Panc1 (cell line): Measurements from ENCODE around the gene FAM50B. TPM values are rescaled to one million over a fixed set of nuclear protein-coding genes. Genes with fewer than 3 reads are reported as not detected.
A peak's percentile ranks its signal among the peaks of the same experiment; 100 is the strongest.

Source experiments
- ATAC-seq: fragments of 200-7000 bp; cut with Tn5 transposase; 2 replicates; pipeline ENCODE4 v1.9.1; 2020; ENCODE audit warnings: mild to moderate bottlenecking, moderate library complexity
- BruUV-seq: library from RNA; stranded (reverse); fragments of 400-500 nt; replicated peaks from 2 replicates; lab custom pipeline; 2021; lab: Mats Ljungman, UMichigan
- CTCF ChIA-PET: fragments of 300-600 bp; sonication (Branson Sonifier 250); formaldehyde crosslinking; loops from one replicate; lab custom pipeline; 2022; ENCODE audit warnings: antibody characterized with exemption; lab: Charles Lee
- POLR2A ChIA-PET: fragments of 300-600 bp; sonication (Branson Sonifier 250); formaldehyde crosslinking; loops from one replicate; lab custom pipeline; 2022; ENCODE audit warnings: antibody characterized with exemption; lab: Charles Lee
- DNase-seq: peaks from one replicate; pipeline ENCODE4 v3.0.0-alpha.2; 2010; ENCODE audit warnings: low read depth, low spot score
- H3K27ac ChIP-seq: 2 replicates; pipeline ENCODE4 v1.5.1; 2011; ENCODE audit warnings: mild to moderate bottlenecking, low read length, inconsistent platforms
- H3K27me3 ChIP-seq: fragments of 200-500 bp; sonication (Bioruptor generic); 2 replicates; pipeline ENCODE4 v1.6.0; 2014; ENCODE audit warnings: low read length, inconsistent platforms; ENCODE audit not compliant: control insufficient read depth, insufficient read depth
- H3K36me3 ChIP-seq: fragments of 200-500 bp; sonication (Bioruptor generic); 2 replicates; pipeline ENCODE4 v1.5.1; 2014; ENCODE audit warnings: inconsistent platforms, mild to moderate bottlenecking, low read length, moderate library complexity; ENCODE audit not compliant: control insufficient read depth, insufficient read depth
- H3K4me1 ChIP-seq: 2 replicates; pipeline ENCODE4 v1.5.1; 2011; ENCODE audit warnings: inconsistent platforms, mild to moderate bottlenecking, low read length, moderate library complexity; ENCODE audit not compliant: control insufficient read depth, insufficient read depth
- H3K4me3 ChIP-seq, 2 experiments: 2 replicates each; pipeline ENCODE4 v1.5.1; 2011 to 2012; ENCODE audit warnings: low read depth in 2 of 2, low read length in 2 of 2, mild to moderate bottlenecking in 2 of 2, inconsistent platforms in 1 of 2, moderate library complexity in 1 of 2
- H3K9me3 ChIP-seq: fragments of 200-500 bp; sonication (Bioruptor generic); 2 replicates; pipeline ENCODE4 v1.5.1; 2014; ENCODE audit warnings: low read depth, mild to moderate bottlenecking, inconsistent platforms, low read length, moderate library complexity; ENCODE audit not compliant: control insufficient read depth, insufficient read depth
- POLR2AphosphoS5 ChIP-seq: IDR thresholded peaks from 2 replicates; pipeline ENCODE4 v1.6.1; 2012; ENCODE audit warnings: mild to moderate bottlenecking, low read depth, low read length, moderate library complexity
- SIN3A ChIP-seq: IDR thresholded peaks from 2 replicates; pipeline ENCODE4 v1.6.1; 2012; ENCODE audit warnings: low read depth, mild to moderate bottlenecking, low read length, moderate library complexity, borderline replicate concordance; ENCODE audit not compliant: insufficient read depth
- TCF7L2 ChIP-seq: IDR thresholded peaks from 2 replicates; pipeline ENCODE4 v1.6.1; 2011; ENCODE audit warnings: mild to moderate bottlenecking, low read depth, low read length, inconsistent platforms
- in situ Hi-C: cut with HindIII; loops from 2 replicates; pipeline ENCODE4 v1.10.0; 2016; ENCODE audit warnings: low sequenced_read_pairs, low pct_unique_long_range_greater_than_20kb
- intact Hi-C: fragments of 100-400 bp; cut with micrococcal nuclease; formaldehyde crosslinking; loops from one replicate; pipeline ENCODE4 v1.10.0; 2022; ENCODE audit not compliant: unreplicated experiment
- total RNA-seq: library from RNA; stranded (reverse); gene quantifications from one replicate; pipeline ENCODE4 v1.2.1, GENCODE V29; 2021; ENCODE audit not compliant: unreplicated experiment
- TF ChIP-seq, protein P1 (sequence below), 2 experiments: IDR thresholded peaks; 2 replicates each; pipeline ENCODE4 v1.6.1; 2011 to 2012; ENCODE audit warnings: low read depth in 2 of 2, control low read depth in 1 of 2, low read length in 1 of 2, mild to moderate bottlenecking in 1 of 2, moderate library complexity in 1 of 2; ENCODE audit not compliant: insufficient read depth in 1 of 2
- TF ChIP-seq, protein P2 (sequence below): fragments of 450-650 bp; IDR thresholded peaks from 2 replicates; pipeline ENCODE4 v1.5.1; 2017; ENCODE audit warnings: mild to moderate bottlenecking

FAM50B gene
- total RNA-seq, 1 experiment from 2014 or later, result not detected

GRCh38 chr6:3844097-3844463 lies 5.1 kb upstream of the FAM50B start:
- in situ Hi-C loops (no loop called here), intact Hi-C loops (no loop called here)

DNA sequence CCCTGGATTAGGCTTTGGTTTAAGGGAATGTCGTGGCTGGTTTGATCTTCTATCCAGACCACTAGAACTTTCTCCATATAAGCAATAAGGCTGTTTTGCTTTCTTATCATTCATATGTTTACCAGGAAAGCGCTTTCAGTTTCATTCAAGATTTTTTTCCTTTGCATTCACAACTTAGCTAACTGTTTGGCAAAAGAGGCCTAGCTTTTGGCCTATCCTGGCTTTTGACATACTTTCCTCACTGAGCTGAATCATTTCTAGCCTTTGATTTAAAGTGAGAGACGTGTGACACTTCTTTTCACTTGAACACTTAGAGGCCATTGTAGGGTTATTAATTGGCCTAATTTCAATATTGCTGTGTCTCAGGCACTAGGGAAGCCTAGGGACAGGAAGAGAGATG lies 1.7 kb upstream of the FAM50B start:
- TF ChIP-seq TCF7L2 (no peak), POLR2AphosphoS5 (no peak)
- TF ChIP-seq, protein P1, sequence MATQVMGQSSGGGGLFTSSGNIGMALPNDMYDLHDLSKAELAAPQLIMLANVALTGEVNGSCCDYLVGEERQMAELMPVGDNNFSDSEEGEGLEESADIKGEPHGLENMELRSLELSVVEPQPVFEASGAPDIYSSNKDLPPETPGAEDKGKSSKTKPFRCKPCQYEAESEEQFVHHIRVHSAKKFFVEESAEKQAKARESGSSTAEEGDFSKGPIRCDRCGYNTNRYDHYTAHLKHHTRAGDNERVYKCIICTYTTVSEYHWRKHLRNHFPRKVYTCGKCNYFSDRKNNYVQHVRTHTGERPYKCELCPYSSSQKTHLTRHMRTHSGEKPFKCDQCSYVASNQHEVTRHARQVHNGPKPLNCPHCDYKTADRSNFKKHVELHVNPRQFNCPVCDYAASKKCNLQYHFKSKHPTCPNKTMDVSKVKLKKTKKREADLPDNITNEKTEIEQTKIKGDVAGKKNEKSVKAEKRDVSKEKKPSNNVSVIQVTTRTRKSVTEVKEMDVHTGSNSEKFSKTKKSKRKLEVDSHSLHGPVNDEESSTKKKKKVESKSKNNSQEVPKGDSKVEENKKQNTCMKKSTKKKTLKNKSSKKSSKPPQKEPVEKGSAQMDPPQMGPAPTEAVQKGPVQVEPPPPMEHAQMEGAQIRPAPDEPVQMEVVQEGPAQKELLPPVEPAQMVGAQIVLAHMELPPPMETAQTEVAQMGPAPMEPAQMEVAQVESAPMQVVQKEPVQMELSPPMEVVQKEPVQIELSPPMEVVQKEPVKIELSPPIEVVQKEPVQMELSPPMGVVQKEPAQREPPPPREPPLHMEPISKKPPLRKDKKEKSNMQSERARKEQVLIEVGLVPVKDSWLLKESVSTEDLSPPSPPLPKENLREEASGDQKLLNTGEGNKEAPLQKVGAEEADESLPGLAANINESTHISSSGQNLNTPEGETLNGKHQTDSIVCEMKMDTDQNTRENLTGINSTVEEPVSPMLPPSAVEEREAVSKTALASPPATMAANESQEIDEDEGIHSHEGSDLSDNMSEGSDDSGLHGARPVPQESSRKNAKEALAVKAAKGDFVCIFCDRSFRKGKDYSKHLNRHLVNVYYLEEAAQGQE (IDR thresholded peaks at IDR 0.05; ENCODE audit: insufficient read depth in 1 of 2, low read depth in 2 of 2, low read length in 1 of 2), result no peak
- TF ChIP-seq, protein P2, sequence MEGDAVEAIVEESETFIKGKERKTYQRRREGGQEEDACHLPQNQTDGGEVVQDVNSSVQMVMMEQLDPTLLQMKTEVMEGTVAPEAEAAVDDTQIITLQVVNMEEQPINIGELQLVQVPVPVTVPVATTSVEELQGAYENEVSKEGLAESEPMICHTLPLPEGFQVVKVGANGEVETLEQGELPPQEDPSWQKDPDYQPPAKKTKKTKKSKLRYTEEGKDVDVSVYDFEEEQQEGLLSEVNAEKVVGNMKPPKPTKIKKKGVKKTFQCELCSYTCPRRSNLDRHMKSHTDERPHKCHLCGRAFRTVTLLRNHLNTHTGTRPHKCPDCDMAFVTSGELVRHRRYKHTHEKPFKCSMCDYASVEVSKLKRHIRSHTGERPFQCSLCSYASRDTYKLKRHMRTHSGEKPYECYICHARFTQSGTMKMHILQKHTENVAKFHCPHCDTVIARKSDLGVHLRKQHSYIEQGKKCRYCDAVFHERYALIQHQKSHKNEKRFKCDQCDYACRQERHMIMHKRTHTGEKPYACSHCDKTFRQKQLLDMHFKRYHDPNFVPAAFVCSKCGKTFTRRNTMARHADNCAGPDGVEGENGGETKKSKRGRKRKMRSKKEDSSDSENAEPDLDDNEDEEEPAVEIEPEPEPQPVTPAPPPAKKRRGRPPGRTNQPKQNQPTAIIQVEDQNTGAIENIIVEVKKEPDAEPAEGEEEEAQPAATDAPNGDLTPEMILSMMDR, result no peak
- POLR2A ChIA-PET, result no interaction called here
- in situ Hi-C loops (no loop called here), intact Hi-C loops (no loop called here)
- no peaks in the 10 kb centered on the region for H3K9me3 ChIP-seq
- CTCF ChIA-PET, result no interaction called here
- no peaks in the 10 kb centered on the region for H3K27me3 ChIP-seq
- H3K36me3 ChIP-seq, result no peaks in the 10 kb centered on the region
- ATAC-seq (no peak), DNase-seq (no peak)
- BruUV-seq, result no TSS peak
- H3K4me3 ChIP-seq, result no peak overlapping the region
- H3K27ac ChIP-seq, result no peak overlapping the region
- no peaks in the 10 kb centered on the region for H3K4me1 ChIP-seq

More at GRCh38 chr6:3844097-3844463, 5.1 kb upstream of the FAM50B start:
- peaks cover 14% of the 10 kb centered on the region for H3K4me1 ChIP-seq
- BruUV-seq, result no TSS peak
- H3K9me3 ChIP-seq, result no peaks in the 10 kb centered on the region
- CTCF ChIA-PET, result no interaction called here
- H3K36me3 ChIP-seq, result no peaks in the 10 kb centered on the region
- no peak overlapping the region for H3K4me3 ChIP-seq
- ATAC-seq, result peak; percentile 71; the same call in 1 of the 2 replicates
- POLR2A ChIA-PET, result no interaction called here
- TF ChIP-seq, protein P1 (IDR thresholded peaks at IDR 0.05; ENCODE audit: insufficient read depth in 1 of 2, low read depth in 2 of 2, low read length in 1 of 2), result no peak
- TF ChIP-seq, protein P2, result no peak
- TF ChIP-seq TCF7L2, result no peak
- TF ChIP-seq POLR2AphosphoS5, result no peak
- no peak for TF ChIP-seq SIN3A
- no peaks in the 10 kb centered on the region for H3K27me3 ChIP-seq
- no peak overlapping the region for H3K27ac ChIP-seq
- no peak for DNase-seq
